ENCODE measurements around the gene PCDHGA8.

- TF ChIP-seq, protein P1, sequence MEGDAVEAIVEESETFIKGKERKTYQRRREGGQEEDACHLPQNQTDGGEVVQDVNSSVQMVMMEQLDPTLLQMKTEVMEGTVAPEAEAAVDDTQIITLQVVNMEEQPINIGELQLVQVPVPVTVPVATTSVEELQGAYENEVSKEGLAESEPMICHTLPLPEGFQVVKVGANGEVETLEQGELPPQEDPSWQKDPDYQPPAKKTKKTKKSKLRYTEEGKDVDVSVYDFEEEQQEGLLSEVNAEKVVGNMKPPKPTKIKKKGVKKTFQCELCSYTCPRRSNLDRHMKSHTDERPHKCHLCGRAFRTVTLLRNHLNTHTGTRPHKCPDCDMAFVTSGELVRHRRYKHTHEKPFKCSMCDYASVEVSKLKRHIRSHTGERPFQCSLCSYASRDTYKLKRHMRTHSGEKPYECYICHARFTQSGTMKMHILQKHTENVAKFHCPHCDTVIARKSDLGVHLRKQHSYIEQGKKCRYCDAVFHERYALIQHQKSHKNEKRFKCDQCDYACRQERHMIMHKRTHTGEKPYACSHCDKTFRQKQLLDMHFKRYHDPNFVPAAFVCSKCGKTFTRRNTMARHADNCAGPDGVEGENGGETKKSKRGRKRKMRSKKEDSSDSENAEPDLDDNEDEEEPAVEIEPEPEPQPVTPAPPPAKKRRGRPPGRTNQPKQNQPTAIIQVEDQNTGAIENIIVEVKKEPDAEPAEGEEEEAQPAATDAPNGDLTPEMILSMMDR (IDR thresholded peaks at IDR 0.05), result peak; percentile 81
- TF ChIP-seq POLR2AphosphoS5 (IDR thresholded peaks at IDR 0.05; ENCODE audit: low read depth, low read length) (no peak), TCF7L2 (IDR thresholded peaks at IDR 0.05; ENCODE audit: low read depth, low read length) (no peak), SIN3A (IDR thresholded peaks at IDR 0.05; ENCODE audit: borderline replicate concordance, insufficient read depth, low read depth, low read length) (no peak)
- TF ChIP-seq, protein P2, sequence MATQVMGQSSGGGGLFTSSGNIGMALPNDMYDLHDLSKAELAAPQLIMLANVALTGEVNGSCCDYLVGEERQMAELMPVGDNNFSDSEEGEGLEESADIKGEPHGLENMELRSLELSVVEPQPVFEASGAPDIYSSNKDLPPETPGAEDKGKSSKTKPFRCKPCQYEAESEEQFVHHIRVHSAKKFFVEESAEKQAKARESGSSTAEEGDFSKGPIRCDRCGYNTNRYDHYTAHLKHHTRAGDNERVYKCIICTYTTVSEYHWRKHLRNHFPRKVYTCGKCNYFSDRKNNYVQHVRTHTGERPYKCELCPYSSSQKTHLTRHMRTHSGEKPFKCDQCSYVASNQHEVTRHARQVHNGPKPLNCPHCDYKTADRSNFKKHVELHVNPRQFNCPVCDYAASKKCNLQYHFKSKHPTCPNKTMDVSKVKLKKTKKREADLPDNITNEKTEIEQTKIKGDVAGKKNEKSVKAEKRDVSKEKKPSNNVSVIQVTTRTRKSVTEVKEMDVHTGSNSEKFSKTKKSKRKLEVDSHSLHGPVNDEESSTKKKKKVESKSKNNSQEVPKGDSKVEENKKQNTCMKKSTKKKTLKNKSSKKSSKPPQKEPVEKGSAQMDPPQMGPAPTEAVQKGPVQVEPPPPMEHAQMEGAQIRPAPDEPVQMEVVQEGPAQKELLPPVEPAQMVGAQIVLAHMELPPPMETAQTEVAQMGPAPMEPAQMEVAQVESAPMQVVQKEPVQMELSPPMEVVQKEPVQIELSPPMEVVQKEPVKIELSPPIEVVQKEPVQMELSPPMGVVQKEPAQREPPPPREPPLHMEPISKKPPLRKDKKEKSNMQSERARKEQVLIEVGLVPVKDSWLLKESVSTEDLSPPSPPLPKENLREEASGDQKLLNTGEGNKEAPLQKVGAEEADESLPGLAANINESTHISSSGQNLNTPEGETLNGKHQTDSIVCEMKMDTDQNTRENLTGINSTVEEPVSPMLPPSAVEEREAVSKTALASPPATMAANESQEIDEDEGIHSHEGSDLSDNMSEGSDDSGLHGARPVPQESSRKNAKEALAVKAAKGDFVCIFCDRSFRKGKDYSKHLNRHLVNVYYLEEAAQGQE (IDR thresholded peaks at IDR 0.05; ENCODE audit: insufficient read depth in 1 of 2, low read depth in 2 of 2, low read length in 1 of 2), result 0 out of 4 replicates have a peak, but pooled peaks of 1 of the 2 experiments have one; percentile 13
Measured at GRCh38 chr5:141349917-141350619, 42.4 kb upstream of the PCDHGA8 start, which contains the start of gene PCDHGB1.

Data from Panc1 (cell line).